Smooth muscle cell (in vitro differentiated cells): ENCODE measurements around the gene CFAP107. TPM values are rescaled to one million over a fixed set of nuclear protein-coding genes. Genes with fewer than 3 reads are reported as not detected.

Experiments
- DNase-seq: peaks from one replicate; lab custom pipeline; 2025; ENCODE audit not compliant: unreplicated experiment; lab: John Stamatoyannopoulos, UW
- H2AFZ ChIP-seq: fragments of 200-600 bp; sonication (generic); 2 replicates; pipeline ENCODE4 v1.6.0; 2016; ENCODE audit warnings: antibody characterized with exemption, low read depth, mild to moderate bottlenecking
- H3F3A ChIP-seq: fragments of 200-600 bp; sonication (generic); 2 replicates; pipeline ENCODE4 v1.6.0; 2017; ENCODE audit warnings: antibody characterized with exemption, low read depth
- H3K27ac ChIP-seq: fragments of 200-600 bp; sonication (generic); 2 replicates; pipeline ENCODE4 v1.5.1; 2016; ENCODE audit warnings: low read depth, mild to moderate bottlenecking
- H3K27me3 ChIP-seq: fragments of 200-600 bp; sonication (generic); 2 replicates; pipeline ENCODE4 v1.6.1; 2016; ENCODE audit warnings: low read depth, mild to moderate bottlenecking
- H3K36me3 ChIP-seq: fragments of 200-600 bp; sonication (generic); 2 replicates; pipeline ENCODE4 v1.5.1; 2016; ENCODE audit warnings: low read depth
- H3K4me1 ChIP-seq: fragments of 200-600 bp; sonication (generic); 2 replicates; pipeline ENCODE4 v1.5.1; 2016; ENCODE audit warnings: low read depth
- H3K4me2 ChIP-seq: fragments of 200-600 bp; sonication (generic); 2 replicates; pipeline ENCODE4 v1.6.0; 2016; ENCODE audit warnings: mild to moderate bottlenecking
- H3K4me3 ChIP-seq: fragments of 200-600 bp; sonication (generic); 2 replicates; pipeline ENCODE4 v1.5.1; 2016; ENCODE audit warnings: mild to moderate bottlenecking
- H3K79me2 ChIP-seq: fragments of 200-600 bp; sonication (generic); 2 replicates; pipeline ENCODE4 v1.6.0; 2016; ENCODE audit warnings: low read depth, mild to moderate bottlenecking
- H3K9ac ChIP-seq: fragments of 200-600 bp; sonication (generic); 2 replicates; pipeline ENCODE4 v1.6.0; 2016; ENCODE audit warnings: low read depth
- H3K9me3 ChIP-seq: fragments of 200-600 bp; sonication (generic); replicated peaks from 2 replicates; pipeline ENCODE4 v1.5.1; 2016; ENCODE audit warnings: low read depth
- H4K20me1 ChIP-seq: fragments of 200-600 bp; sonication (generic); 2 replicates; pipeline ENCODE4 v1.6.0; 2016; ENCODE audit warnings: low read depth
- CTCF ChIP-seq: fragments of 200-600 bp; sonication (generic); IDR thresholded peaks from 2 replicates; pipeline ENCODE4 v1.5.1; 2017; ENCODE audit warnings: borderline replicate concordance, mild to moderate bottlenecking, antibody characterized with exemption; ENCODE audit not compliant: insufficient read depth, poor library complexity, severe bottlenecking
- WGBS: methylation state at CpG from one replicate; pipeline ENCODE4 v1.1.7; 2016; ENCODE audit warnings: low lambda C conversion rate; 5-methylcytosine and 5-hydroxymethylcytosine counted together
- polyA plus RNA-seq: library from polyadenylated mRNA; unstranded; fragments of >200 nt; fragmentation: Nextera tagmentation; extraction: Ambion mirVana; gene quantifications from 2 replicates; pipeline ENCODE4 v1.2.1, GENCODE V29; 2016
- total RNA-seq: library from RNA; depleted of rRNA; stranded (reverse); fragments of >200 nt; gene quantifications from 2 replicates; pipeline ENCODE4 v1.2.3, GENCODE V29; 2014

Gene CFAP107
- total and polyA plus RNA-seq, 2 experiments from 2014 or later, result not detected

DNA sequence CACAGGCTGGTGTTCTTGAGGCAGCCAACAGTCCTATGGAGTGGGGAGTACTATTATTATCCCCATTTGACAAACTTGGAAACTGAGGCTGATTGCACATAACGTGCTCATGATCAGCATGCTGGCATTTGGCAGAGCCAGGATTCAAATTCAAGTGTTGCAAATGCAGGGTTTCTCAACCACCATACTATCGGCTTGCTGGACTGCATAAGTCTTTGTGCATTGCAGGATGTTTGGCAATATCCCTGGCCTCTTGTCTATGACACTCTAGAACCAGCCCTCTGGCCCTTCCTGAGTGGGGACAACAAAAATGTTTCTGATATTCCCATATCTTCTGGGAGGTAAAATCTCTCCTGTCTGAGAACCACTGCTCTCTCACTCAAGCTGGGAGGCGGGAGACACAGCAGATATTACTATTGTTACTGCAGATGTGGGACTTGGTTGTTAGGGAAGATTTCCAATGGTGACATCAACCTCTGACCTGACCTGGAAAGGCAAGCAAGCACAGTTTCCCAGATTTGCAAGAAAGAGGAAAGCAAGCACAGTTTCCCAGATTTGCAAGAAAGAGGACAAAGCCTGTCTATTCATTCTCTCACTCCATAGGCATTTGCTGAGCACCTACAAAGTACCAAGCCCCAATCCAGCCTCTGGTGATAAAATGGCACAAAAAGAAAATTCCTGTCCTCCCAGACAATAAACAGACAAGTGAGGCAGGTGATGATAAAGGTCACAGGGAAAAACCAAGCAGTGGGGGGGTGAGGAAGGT lies 31.1 kb upstream of the CFAP107 start:
- Histone ChIP-seq H3K36me3 (no peaks in the 10 kb centered on the region), H4K20me1 (no peaks in the 10 kb centered on the region), H3K4me3 (no peak overlapping the region), H2AFZ (no peak overlapping the region), H3K4me1 (no peaks in the 10 kb centered on the region), H3K9ac (no peak overlapping the region), H3F3A (no peaks in the 10 kb centered on the region), H3K79me2 (no peaks in the 10 kb centered on the region), H3K27me3 (no peaks in the 10 kb centered on the region), H3K9me3 (no peaks in the 10 kb centered on the region), H3K27ac (no peak overlapping the region), H3K4me2 (no peak overlapping the region)
- no peak for DNase-seq
- WGBS, result 74% methylated on average over 3 of the region's 3 CpGs
- TF ChIP-seq CTCF, result no peak

GRCh38 chr1:12715896-12716437 lies 30.0 kb upstream of the CFAP107 start, which contains the start of gene AADACL3:
Gene AADACL3 (plus strand): TSS chr1:12716110. CDS start chr1:12716177, 67 bp downstream.
- no peak for DNase-seq
- H3K36me3 ChIP-seq, result no peaks in the 10 kb centered on the region
- H3K9me3 ChIP-seq, result no peaks in the 10 kb centered on the region
- no peaks in the 10 kb centered on the region for H3K79me2 ChIP-seq
- no peaks in the 10 kb centered on the region for H4K20me1 ChIP-seq
- no peak within 1 kb of the TSS for H3K4me3 ChIP-seq
- H3K27ac ChIP-seq, result no peak within 1 kb of the TSS
- no peak for TF ChIP-seq CTCF
- no peak within 1 kb of the TSS for H3K9ac ChIP-seq
- no peak within 1 kb of the TSS for H2AFZ ChIP-seq
- H3K4me1 ChIP-seq, result no peaks in the 10 kb centered on the region
- no peak within 1 kb of the TSS for H3K4me2 ChIP-seq
- H3K27me3 ChIP-seq, result no peaks in the 10 kb centered on the region
- H3F3A ChIP-seq, result no peaks in the 10 kb centered on the region
- 76% methylated on average over 8 of the region's 8 CpGs for WGBS

- no peaks in the 10 kb centered on the region for H3K36me3 ChIP-seq
- TF ChIP-seq CTCF, result no peak
- no peaks in the 10 kb centered on the region for H3K79me2 ChIP-seq
These were observed 28.6 kb upstream of the CFAP107 start for GRCh38 chr1:12717301-12717838.

DNA sequence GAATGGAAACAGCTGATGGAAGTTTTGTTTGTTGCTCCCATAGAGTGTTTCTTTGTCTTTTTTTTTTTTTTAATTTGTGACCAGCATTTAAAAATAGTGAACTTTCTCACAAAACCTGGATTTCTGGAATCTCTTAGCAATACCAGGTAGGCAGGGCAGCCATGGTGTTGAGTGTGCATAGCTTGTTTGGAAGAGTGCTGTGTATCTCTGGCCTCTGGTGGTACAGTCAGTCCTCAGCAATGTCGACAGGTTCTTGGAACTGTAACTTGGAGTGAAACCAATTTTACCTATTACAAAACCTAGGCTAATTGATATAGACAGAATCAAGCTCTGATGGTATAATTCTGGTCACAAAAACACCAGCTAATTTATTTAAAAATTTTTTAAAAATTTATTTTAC lies 23.4 kb upstream of the CFAP107 start:
- no peak for DNase-seq
- H4K20me1 ChIP-seq, result no peaks in the 10 kb centered on the region
- H3K27ac ChIP-seq, result no peak overlapping the region
- no peaks in the 10 kb centered on the region for H3F3A ChIP-seq
- H3K4me1 ChIP-seq, result no peaks in the 10 kb centered on the region
- H3K4me2 ChIP-seq, result no peak overlapping the region
- H3K9me3 ChIP-seq, result no peaks in the 10 kb centered on the region
- 92% methylated on average over 1 of the region's 1 CpG for WGBS
- no peak for TF ChIP-seq CTCF
- H2AFZ ChIP-seq, result no peak overlapping the region
- H3K27me3 ChIP-seq, result no peaks in the 10 kb centered on the region
- no peak overlapping the region for H3K9ac ChIP-seq
- no peak overlapping the region for H3K4me3 ChIP-seq
- no peaks in the 10 kb centered on the region for H3K36me3 ChIP-seq
- H3K79me2 ChIP-seq, result no peaks in the 10 kb centered on the region

More at GRCh38 chr1:12717301-12717838, 28.6 kb upstream of the CFAP107 start:
- H3F3A ChIP-seq, result no peaks in the 10 kb centered on the region
- H2AFZ ChIP-seq, result no peak overlapping the region
- H3K4me2 ChIP-seq, result no peak overlapping the region
- 64% methylated on average over 7 of the region's 7 CpGs for WGBS
- no peak for DNase-seq
- no peaks in the 10 kb centered on the region for H4K20me1 ChIP-seq
- H3K4me3 ChIP-seq, result no peak overlapping the region
- H3K9me3 ChIP-seq, result no peaks in the 10 kb centered on the region
- no peak overlapping the region for H3K9ac ChIP-seq
- H3K27ac ChIP-seq, result no peak overlapping the region
- H3K27me3 ChIP-seq, result no peaks in the 10 kb centered on the region
- no peaks in the 10 kb centered on the region for H3K4me1 ChIP-seq
